GM21367 (cell line): ENCODE measurements around the gene SLIT3.
A peak's percentile ranks its signal among the peaks of the same experiment; 100 is the strongest.

ENCODE experiments used
- ATAC-seq: cut with Tn5 transposase; IDR thresholded peaks from one replicate; pipeline ENCODE4 v1.9.1; 2021; ENCODE audit not compliant: unreplicated experiment

The SLIT3 gene

GRCh38 chr5:168899673-168900072, 401.3 kb downstream of the SLIT3 start:
- ATAC-seq, result no peak

GRCh38 chr5:168899264-168899663, 401.7 kb downstream of the SLIT3 start:
- ATAC-seq, result no peak

DNA sequence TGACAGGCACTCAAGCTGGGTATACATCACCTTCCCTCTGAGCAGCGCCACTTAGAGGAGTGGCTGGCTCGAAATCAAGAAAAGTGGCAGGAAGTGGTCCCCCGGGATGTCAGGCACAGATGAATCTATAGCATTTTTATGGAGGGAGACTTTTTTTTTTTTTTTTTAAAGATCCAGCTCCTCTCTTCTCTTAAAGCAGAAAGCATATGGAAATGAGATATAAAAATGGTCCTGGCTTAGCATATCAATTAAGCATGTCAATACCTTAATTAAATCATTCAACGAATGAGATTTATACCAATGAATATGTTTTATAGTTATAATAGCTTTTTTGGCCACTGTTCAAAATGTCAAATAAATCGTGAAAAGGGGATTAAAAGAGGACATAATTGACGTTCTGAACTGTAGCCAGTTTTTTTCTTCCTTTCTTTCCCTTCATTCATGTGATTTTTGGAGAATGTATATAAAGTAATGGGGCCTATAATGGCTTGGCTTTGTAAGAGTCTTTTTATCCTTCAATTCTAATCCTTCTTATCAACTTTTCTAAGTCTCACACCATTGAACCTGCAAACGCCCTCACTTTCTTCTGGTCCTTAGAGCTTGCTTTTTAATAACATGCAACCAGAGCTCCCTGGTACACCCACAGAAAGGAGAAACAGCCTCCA, 402.6 kb downstream of the SLIT3 start:
- ATAC-seq, result no peak

DNA sequence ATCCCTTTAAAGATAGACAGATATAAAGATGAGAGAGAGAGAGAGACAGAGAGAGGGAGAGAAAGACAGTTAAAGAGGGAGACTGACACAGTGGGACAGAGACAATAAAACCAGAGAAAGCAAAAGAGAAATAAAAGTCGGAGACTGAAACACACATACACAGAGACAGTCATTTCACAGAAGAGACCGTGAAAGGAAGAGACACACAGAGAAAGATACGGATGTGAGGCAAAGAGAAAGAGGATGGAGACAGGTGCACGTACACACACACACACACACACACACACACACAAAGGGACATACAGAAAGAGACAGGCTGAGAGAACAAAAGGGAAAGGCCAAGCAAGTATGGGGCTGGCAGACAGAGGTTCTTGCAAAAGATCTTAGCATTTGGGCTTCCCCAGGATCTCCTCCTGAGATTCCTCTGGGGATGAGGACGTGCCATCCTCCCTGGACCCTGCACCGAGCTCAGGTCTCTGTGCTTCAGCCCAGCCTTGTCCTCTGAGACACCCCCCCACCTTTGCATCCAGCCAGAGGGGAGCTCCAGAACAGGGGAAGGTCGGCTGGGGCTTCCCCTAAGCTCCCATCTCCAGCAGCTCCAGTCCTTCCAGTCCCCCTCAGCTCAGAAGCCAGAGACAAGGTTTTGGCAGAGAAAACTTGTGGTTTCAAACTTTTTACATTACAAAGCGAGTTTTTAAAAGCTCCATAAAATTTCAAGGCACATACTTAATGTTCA, 403.4 kb downstream of the SLIT3 start:
- no peak for ATAC-seq

GRCh38 chr5:168895295-168896071, 405.5 kb downstream of the SLIT3 start:
- ATAC-seq, result no peak

DNA sequence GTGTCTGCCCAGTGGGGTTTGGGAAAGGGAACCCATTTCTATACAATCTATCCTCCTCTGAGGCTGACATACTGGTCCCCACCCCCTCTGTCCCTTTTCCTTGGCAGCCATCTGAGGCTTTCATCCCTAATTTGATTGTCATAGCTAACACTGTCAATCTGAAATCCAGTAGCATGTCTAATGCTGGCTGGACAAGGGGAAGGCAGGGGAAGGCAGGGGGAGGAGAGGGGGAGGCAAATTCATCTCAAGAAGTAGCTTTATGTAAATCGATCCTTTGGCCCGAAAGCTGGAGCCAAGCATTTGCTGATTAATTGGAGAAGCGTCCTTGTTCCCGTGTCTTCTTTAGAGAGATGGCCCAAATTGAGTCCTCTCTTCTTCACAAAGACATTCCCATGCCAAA, 407.7 kb downstream of the SLIT3 start:
- ATAC-seq, result no peak

- ATAC-seq, result no peak
Observed at GRCh38 chr5:168892618-168893186, 408.2 kb downstream of the SLIT3 start.

- ATAC-seq, result no peak
Observed at GRCh38 chr5:168890816-168891812, 409.8 kb downstream of the SLIT3 start.

- no peak for ATAC-seq
Observed at GRCh38 chr5:168889039-168889438, 411.9 kb downstream of the SLIT3 start.

DNA sequence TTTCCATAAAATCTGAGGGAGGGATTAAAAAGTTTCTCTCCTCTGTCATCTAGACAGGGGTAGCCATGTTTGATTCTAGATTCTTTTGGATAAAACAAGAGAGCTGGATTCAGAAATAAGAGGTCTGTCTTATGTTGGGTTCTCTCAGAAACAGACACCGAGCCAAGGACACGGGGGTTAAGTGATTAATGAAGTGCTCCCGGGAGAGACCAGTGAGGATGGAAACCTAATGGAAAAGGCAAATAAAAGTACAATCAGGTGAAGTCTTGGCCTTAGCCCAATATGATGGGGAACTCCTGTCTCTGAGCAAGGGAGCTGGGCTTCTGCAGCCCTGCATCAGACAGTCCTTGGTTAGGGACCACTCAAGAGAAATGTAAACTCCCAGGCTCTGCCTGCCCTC, 413.0 kb downstream of the SLIT3 start:
- no peak for ATAC-seq

GRCh38 chr5:168886157-168886556, 414.8 kb downstream of the SLIT3 start:
- ATAC-seq, result no peak

- no peak for ATAC-seq
Observed at GRCh38 chr5:168885324-168886120, 415.4 kb downstream of the SLIT3 start.

- no peak for ATAC-seq
Observed at GRCh38 chr5:168883991-168884390, 416.9 kb downstream of the SLIT3 start.

DNA sequence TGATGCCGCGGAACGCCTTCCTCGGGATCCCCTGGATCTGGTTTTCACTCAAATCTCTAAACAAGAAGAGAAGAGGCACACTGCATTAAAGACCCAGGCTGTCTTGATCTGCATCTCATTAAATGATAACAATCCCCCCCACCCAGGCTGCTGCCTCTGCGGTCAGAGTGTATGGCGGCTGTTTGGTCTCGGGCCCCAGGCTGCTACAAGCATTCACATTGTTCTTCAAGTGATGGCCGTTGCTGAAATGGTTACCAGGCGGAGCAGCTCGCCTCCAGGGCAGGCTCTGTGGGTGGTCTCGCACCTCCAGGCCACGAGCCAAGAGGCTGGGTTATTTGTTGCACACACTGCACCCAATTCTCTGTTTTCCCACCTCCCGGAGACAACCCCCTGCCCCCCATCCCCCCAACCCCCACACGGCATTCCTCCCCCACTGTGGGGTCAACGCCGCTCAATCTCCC, 417.6 kb downstream of the SLIT3 start:
- ATAC-seq, result no peak

DNA sequence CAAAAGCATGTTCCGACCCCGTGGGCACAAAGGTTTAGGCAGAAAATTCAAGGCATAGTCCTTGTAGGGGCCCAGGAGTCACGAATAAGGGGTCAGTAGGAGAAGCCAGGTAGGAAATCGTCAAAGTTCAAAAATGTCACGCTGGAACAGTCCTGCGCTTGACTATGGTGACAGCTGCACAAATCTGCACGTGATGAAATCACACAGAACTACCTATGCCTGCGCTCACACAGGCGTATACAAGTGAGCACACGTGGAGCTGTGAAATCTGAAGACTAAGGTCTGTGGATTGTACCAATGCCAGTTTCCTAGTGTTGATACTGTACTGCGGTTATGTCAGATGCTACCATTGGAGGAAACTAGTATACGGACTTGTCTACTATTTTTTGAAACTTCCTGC, 418.7 kb downstream of the SLIT3 start:
- ATAC-seq, result no peak

GRCh38 chr5:168881427-168882149, 419.4 kb downstream of the SLIT3 start:
- ATAC-seq, result no peak

- peak; percentile 93 for ATAC-seq
Observed at GRCh38 chr5:168879929-168880328, 421.0 kb downstream of the SLIT3 start.

- peak; percentile 29 for ATAC-seq
Observed at GRCh38 chr5:168879331-168879730, 421.6 kb downstream of the SLIT3 start.
